Ammon's horn (tissue), 1 donor: ENCODE measurements around the gene LMCD1.
A peak's percentile ranks its signal among the peaks of the same experiment; 100 is the strongest.

Experiments
- DNase-seq: peaks from one replicate; pipeline ENCODE4 v3.0.0-alpha.2; 2016; ENCODE audit warnings: low spot score

LMCD1 gene

DNA sequence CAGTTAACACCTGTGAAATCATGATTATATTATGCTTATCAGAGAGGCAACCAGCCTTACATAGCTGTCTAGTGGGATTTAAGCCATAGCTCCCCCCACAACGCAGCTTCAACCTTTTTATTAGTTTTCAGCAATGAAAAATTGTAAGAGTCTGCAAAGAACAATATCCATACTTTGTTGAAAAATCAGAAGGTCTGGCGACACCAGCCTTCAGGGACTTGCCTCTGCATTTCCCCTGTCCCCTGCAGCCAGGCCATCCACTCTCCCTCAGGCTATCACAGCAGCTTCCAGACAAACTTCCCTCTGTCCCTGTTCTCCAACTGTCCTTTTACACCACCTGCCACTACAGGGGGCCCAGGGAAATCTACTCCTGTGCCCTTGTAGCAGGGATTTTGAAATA is 83.0 kb downstream of the LMCD1 start:
- no peak for DNase-seq

DNA sequence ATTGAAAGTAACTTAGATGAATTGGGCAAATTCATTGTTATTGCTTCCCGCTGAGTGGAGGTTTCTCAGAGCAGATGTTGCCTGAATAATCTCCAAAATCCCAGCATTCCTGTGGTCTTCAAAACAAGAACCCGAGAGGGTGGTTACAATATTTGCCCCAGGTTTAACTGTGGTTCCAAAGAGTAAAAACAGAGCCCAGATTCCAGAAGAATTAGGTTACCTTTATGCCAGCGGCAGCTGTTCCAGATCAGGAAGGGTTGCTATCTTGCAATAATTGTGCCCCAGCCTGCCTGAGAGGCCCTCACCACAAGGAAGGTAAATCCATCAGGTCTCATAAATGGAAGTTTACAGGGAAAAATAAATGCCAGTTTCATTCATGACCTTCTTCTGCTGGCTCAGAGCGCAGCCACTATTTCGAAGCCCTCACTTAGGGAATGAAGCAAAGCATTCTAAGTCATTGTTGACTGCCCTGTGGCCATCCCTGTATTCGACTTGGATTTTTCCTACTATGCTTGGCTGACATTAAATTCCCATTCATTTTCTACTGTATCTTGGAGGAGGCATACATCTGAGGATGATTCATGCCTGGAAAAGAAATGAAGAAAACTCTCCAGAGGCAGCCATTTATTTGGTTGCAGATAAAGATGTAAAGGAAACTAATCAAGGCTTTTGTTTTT is 88.4 kb downstream of the LMCD1 start:
- no peak for DNase-seq

DNA sequence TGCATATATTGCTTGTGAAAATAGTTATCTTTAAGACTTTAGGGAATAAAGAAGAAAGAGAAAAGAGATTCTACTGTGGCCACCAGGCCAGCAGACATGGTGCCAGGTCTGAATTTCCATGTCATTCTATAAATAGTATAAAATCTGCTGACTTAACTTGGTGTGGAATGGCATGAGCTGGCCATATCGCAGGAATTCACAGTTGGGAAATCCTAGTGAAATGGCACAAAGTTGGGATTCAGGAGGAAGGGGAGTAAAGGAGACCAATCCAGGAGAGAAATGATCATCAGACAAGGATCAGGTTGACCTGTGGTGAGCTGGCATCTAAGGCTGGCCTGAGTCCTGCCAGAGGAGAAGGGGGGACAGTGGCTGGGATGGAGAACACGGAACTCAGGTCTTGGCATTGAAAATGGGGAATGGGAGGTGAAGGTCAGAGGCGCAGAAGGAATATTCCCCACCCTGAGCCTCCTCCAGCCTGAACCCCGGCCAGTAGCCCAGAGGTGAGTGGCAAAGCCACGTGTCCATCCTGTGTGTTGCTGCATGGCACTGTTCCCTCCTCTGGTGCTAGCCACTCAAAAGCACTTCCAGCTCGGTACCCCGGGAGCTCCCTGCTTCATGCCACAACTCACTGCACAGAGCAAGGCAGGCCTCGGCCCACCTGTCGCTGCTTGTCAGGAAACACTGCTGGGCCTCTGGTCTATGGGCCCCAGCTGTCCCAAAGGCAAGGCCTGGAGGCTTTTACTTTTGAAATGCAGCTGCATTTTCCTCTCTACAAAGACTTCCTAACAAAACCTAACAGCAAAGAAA is 91.6 kb downstream of the LMCD1 start:
- DNase-seq = no peak

- no peak for DNase-seq
Measured at GRCh38 chr3:8595252-8595651, 93.6 kb downstream of the LMCD1 start.

DNA sequence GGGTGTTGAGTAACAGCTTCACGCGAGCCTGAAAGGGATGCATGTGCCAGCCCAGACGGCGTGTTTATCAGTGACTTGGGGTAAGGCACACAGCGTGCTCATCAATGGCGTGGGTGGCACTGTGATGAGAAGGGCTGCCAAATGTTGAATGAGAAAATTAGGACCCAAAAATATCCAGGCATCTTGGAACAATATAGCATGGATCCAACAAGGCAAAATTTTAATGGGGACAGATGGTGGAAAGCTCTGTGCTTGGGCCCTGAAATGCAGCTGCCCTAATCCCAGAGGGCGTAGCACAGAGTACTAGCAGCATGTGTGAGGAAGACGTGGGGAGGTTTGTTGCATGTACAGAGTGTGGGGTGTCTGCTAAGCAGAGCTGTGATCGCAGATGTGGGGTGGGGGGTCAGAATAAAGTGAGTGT is 94.1 kb downstream of the LMCD1 start:
- peak; percentile 78 for DNase-seq

DNA sequence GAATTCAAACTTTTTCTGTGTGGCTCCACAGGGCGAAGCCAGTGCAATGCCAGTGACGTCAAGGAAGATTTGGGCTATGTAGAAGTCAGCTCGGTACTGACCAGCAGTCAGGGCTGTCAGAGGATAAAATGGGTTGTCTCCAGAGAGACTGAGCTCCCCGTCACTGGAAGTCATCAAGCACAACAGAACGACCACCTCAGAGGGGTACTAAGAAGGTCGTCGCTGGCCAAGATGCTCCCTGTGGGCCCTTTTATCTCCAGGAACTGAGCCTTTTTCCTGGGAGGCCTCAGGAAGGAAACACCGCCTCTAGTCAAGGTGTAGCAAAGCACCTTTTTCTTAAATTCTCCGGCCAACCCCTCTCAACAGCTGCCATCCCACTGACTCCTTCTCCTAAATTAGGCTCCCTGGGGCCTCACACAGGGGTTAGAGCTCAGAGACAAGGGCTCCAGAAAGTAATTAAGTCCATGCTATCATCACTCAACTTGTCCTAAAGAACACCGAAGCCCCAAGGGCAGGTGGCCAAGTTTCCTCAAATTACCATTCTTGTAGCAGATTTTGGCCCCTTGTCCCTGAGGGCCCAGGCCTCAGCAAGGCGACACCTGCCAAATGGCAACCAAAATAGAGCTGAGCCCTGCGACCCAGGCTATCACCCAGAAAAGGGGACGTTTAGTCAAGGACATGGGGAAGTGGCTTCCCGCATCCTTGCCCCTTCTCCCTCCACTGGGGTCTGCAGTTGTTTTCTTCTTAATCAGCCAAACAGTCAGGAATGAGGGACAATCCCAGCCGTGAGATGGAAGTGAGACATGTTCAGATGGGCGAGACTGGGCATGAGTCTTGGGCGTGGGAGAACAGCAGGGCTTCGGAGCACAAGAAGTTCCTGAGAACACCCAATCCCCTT is 94.9 kb downstream of the LMCD1 start:
- no peak for DNase-seq

DNA sequence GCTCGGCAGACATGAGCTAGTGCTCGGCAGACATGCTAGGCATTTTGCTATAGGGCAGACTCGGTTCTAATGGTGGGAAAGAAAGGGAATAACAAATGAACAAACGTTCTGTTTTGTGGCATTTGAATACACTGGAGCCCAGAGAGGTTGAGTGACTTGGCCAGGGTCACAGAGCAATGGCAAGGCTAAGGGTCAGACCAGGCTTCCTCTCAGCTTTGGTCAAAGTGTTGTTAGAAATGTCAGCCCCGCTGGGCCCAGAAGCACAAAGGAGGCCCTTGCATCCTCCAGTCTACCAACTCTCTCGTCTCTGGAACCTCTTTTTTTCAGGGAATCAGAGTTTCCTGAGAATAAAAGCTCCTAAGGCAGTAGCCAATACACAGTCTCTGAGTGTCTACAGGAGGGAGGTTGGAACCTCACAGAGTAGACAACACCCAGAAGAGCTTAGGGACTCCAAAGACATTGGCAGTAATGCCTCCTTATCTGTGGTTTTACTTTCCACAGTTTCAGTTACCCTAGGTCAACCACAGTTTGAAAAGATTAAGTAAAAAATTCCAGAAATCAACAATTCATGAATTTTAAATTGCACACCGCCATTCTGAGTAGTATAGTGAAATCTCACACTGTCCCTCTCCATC is 95.7 kb downstream of the LMCD1 start:
- DNase-seq = no peak

DNA sequence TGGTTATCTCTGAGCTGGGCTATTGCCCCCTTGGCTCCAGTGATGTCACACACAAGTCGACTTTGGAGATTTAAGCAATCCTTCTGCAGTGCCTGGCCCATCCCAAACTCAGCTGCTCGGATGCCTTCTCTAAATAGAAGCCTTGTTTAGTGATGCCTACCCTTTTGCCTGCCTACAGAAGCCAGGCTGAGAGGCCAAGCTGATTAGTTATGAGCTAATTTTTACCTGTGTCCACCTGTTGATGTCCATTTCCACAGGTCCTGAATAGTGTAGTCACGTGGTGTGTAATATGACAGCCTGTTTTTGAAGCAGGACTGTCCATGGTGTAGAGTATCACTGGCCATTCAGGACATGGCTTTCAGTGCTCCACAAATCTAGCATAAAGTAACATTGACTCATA is 97.5 kb downstream of the LMCD1 start:
- no peak for DNase-seq

- no peak for DNase-seq
Measured at GRCh38 chr3:8600457-8600856, 98.8 kb downstream of the LMCD1 start.

- no peak for DNase-seq
Measured at GRCh38 chr3:8603115-8603710, 101.6 kb downstream of the LMCD1 start.

GRCh38 chr3:8604006-8604405 is 102.4 kb downstream of the LMCD1 start:
- DNase-seq = no peak

DNA sequence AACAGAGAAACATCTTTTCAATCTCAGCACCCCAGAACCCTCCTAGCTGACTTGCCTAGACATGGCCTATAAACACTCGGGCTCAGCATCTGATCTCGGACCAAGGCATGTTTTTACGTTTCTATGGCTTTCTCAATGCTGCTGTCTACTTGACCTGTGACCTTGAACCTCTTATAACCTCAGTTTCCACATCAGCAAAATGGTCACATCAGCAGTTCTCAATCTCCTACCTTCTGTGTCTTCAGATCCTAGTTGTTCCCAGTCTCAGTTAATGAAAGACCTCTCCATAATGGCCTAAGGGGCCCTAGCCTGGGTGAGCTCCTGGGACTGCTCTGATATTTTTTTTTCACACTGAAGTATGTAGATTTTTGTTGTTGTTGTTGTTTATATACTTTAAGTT is 103.4 kb downstream of the LMCD1 start:
- no peak for DNase-seq

DNA sequence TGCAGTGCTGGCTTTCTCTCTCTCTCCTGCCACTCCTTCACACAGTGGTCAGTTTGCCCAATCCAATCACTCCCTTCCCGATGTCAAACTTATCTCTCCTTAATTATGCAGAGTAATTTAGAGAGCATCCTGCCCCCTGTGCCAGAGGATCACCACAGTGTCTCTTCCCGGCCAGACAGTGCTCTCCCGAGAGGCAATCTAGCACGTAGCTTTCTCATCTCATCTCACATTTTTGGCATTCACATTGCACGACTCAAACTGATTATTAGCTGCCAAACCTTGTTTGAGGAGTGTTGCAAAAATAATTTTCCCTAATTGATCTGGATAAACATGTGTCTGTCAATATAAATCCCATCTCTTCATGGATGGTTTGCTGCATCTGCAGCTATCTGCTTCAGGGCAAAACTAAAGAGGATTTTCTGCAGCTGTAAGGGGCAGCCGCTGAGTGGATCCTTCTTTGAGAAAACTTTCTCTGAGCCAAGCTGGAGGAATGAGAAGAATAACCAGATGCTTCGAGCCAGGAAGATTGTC is 105.1 kb downstream of the LMCD1 start:
- no peak for DNase-seq

GRCh38 chr3:8607234-8608040 is 105.8 kb downstream of the LMCD1 start:
- DNase-seq = peak; percentile 64

DNA sequence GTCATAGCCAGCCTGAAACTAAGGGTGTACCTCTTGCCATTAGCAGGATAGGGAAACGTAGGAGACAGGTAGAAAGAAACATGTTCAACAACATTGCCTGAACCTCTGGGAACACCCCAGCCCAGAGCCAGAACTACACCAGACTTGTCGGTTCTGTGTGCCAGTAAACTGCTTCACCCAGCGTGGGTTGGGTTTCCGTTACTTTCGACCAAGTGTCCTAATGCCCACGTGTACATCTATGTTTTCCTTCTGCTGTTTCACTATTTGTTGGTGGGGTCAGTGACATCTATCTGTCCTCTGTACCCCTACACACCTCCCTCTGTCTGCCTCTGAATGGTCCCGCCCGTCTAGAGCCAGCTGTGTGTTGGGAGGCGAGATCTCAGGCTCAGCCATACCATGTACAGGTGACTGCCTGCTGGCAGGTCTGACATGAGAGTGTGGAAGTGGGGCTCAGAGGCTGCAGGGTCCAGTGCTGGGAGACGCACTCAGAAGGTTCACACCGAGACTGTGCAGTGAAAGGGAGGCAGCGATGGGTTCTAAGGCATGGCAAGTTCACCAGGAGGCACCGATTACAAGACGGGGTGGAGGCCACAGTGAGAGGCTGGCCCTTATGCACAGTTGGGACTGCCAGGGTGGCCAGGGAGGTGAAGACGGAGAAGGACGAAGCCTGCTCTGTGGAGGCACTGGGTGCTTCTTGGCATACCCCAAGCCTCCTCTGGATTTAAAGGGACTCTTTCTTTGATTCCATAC is 106.6 kb downstream of the LMCD1 start:
- no peak for DNase-seq

GRCh38 chr3:8608791-8609467 is 107.3 kb downstream of the LMCD1 start:
- no peak for DNase-seq

- no peak for DNase-seq
Measured at GRCh38 chr3:8610951-8611350, 109.3 kb downstream of the LMCD1 start.

DNA sequence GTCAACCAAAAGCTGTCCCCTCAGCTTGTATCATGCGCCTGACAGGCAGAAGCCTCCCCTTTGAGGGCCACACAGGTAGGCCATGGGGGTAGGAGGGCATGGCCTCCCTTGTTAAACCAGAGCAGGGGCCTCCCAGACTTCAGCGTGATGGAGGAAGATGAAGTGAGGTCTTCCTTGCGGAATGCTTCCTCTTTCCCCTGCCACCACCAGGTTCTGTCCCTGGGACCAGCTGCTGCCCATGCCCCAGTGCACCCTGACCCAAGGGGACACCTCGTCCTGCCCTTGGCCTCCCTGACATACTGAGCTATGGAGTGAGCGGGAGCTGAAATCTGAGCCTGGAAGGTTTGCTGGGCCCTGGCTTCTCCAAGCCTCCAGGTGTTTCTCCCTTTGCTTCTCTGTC is 116.3 kb downstream of the LMCD1 start:
- no peak for DNase-seq

GRCh38 chr3:8618950-8619349 is 117.3 kb downstream of the LMCD1 start:
- DNase-seq = no peak
